Measurements from ENCODE around the gene MEIOSIN. TPM values are rescaled to one million over a fixed set of nuclear protein-coding genes. Genes with fewer than 3 reads are reported as not detected.

MEIOSIN gene
- total and polyA plus RNA-seq, 9 of the 15 experiments (the other 6 are each of a cell fraction or from before 2014, with no cell fraction given): 0.06 to 2.0 (median 0.76) TPM

DNA sequence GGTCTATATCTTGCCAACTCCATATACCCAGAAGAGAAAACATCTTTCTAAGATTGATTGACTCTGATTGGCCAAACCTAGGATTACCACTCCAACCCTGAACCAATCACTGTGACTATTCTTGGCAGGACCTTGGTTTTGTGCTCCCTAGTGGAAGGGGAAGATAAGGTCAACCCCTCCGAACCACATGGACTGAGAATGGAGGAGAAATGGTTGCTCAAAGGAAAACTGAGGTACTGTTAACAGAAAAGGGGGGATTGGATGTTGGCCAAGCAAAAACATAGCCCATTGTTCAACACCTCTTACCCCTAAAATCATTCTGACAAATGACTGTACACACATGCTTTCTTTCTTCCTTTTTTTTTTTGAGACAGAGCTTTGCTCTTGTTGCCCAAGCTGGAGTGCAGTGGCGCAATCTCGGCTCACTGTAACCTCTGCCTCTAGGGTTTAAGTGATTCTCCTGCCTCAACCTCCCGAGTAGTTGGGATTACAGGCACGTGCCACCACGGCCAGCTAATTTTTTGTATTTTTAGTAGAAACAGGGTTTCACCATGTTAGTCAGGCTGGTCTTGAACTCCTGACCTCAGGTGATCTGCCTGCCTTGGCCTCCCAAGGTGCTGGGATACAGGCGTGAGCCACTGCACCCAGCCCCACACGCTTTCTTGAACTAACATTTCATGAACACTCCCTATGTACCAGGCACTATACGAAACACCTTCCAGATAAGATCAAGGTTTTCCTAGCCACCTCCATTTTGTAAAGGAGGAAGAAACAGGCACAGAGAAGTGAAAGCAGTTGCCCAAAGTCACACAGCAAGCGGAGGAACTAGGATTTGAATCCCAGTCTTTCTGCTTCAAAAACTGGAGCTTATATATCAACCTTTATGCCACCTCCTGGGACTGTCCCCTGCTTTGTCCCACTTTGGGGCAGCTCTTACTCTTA, 6.5 kb downstream of the MEIOSIN start (continued):
- TF ChIP-seq PTBP1 (IDR thresholded peaks at IDR 0.05; ENCODE audit: low read depth, low read length): peak; percentile 56; the same call in 1 of the 2 replicates
- TF ChIP-seq SMAD4 (CRISPR knock-in tag; conservative IDR thresholded peaks at IDR 0.05): 0 out of 2 replicates have a peak, but pooled peaks have one; percentile 48
- TF ChIP-seq NELFE (IDR thresholded peaks at IDR 0.05; ENCODE audit: insufficient read depth, insufficient read length): no peak
- TF ChIP-seq, protein P1, sequence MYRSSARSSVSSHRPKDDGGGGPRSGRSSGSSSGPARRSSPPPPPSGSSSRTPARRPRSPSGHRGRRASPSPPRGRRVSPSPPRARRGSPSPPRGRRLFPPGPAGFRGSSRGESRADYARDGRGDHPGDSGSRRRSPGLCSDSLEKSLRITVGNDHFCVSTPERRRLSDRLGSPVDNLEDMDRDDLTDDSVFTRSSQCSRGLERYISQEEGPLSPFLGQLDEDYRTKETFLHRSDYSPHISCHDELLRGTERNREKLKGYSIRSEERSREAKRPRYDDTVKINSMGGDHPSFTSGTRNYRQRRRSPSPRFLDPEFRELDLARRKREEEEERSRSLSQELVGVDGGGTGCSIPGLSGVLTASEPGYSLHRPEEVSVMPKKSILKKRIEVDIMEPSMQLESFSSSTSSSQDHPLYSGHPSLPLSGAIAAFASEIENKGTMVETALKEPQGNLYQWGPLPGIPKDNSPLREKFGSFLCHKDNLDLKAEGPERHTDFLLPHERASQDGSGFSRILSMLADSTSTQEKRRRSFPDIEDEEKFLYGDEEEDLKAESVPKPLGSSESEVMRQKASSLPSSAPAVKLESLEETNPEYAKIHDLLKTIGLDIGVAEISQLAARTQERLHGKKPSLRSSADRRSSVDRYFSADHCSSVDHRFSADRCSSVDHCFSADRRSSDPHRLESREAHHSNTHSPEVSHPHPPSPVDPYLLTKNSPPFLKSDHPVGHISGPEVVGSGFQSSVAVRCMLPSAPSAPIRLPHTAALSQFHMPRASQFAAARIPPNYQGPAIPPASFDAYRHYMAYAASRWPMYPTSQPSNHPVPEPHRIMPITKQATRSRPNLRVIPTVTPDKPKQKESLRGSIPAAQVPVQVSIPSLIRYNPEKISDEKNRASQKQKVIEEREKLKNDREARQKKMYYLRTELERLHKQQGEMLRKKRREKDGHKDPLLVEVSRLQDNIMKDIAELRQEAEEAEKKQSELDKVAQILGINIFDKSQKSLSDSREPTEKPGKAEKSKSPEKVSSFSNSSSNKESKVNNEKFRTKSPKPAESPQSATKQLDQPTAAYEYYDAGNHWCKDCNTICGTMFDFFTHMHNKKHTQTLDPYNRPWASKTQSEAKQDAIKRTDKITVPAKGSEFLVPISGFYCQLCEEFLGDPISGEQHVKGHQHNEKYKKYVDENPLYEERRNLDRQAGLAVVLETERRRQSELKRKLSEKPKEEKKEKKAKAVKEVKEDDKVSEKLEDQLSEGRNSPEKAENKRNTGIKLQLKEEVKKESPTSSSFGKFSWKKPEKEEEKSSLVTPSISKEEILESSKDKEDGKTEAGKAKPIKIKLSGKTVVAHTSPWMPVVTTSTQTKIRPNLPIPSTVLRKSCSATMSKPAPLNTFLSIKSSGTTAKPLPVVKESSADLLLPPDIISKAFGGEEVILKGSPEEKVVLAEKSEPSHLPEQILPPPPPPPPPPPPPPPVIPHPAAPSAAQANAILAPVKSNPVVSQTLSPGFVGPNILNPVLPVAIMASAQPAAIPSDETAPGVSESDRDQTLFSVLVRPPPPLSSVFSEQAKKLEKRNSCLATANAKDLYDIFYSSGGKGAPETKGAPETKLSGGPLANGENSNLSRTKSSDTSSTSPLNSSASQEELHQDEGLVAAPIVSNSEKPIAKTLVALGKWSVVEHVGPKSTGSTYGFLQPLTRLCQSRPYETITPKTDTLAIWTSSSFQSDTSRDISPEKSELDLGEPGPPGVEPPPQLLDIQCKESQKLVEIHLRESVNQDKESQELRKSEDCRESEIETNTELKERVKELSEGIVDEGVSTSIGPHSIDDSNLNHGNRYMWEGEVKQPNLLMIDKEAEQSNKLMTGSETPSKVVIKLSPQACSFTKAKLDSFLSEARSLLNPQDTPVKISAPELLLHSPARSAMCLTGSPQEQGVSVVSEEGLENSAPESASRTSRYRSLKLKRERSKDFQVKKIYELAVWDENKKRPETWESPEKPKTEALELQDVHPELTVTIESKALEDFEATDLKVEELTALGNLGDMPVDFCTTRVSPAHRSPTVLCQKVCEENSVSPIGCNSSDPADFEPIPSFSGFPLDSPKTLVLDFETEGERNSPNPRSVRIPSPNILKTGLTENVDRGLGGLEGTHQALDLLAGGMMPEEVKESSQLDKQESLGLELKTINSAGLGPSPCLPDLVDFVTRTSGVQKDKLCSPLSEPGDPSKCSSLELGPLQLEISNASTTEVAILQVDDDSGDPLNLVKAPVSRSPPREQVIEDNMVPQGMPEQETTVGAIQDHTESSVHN (IDR thresholded peaks at IDR 0.05; ENCODE audit: borderline replicate concordance in 1 of 2, low read depth in 1 of 2): no peak
- peak; percentile 99 for TF ChIP-seq NFRKB (IDR thresholded peaks at IDR 0.05; ENCODE audit: low read depth)
- no peak for TF ChIP-seq STAT5B (CRISPR knock-in tag; IDR thresholded peaks at IDR 0.05)
- TF ChIP-seq ZNF695 (CRISPR knock-in tag; IDR thresholded peaks at IDR 0.05): no peak
- TF ChIP-seq NFIC (IDR thresholded peaks at IDR 0.05): peak; percentile 30; the same call in 1 of the 2 replicates
- TF ChIP-seq BCOR (IDR thresholded peaks at IDR 0.05): peak; percentile 96
- peak; percentile 79 for TF ChIP-seq EHMT2 (IDR thresholded peaks at IDR 0.05)
- peak; percentile 66 to 83 for TF ChIP-seq KDM1A (IDR thresholded peaks at IDR 0.05)
- TF ChIP-seq CBX3 (IDR thresholded peaks at IDR 0.05; ENCODE audit: borderline replicate concordance in 1 of 2, low read length in 2 of 2): peak in 1 of 2 experiments; percentile 71; a peak in 1 of 3 replicates
- TF ChIP-seq, protein P2, sequence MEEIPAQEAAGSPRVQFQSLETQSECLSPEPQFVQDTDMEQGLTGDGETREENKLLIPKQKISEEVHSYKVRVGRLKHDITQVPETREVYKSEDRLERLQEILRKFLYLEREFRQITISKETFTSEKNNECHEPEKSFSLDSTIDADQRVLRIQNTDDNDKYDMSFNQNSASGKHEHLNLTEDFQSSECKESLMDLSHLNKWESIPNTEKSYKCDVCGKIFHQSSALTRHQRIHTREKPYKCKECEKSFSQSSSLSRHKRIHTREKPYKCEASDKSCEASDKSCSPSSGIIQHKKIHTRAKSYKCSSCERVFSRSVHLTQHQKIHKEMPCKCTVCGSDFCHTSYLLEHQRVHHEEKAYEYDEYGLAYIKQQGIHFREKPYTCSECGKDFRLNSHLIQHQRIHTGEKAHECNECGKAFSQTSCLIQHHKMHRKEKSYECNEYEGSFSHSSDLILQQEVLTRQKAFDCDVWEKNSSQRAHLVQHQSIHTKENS (CRISPR knock-in tag; IDR thresholded peaks at IDR 0.05): no peak
- TF ChIP-seq, protein P3, sequence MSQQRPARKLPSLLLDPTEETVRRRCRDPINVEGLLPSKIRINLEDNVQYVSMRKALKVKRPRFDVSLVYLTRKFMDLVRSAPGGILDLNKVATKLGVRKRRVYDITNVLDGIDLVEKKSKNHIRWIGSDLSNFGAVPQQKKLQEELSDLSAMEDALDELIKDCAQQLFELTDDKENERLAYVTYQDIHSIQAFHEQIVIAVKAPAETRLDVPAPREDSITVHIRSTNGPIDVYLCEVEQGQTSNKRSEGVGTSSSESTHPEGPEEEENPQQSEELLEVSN (IDR thresholded peaks at IDR 0.05; ENCODE audit: borderline replicate concordance in 1 of 2, extremely low read depth in 1 of 2, insufficient read depth in 1 of 2, insufficient read length in 1 of 2, low read depth in 1 of 2, low read length in 1 of 2, poor library complexity in 1 of 2, severe bottlenecking in 1 of 2): peak in 1 of 2 experiments; percentile 56
- TF ChIP-seq JUND (IDR thresholded peaks at IDR 0.05; ENCODE audit: borderline replicate concordance, low read depth, low read length): peak; percentile 29; the same call in 1 of the 2 replicates
- TF ChIP-seq JUND (tag; IDR thresholded peaks at IDR 0.05; ENCODE audit: borderline replicate concordance, low read depth, low read length): no peak; the same call in 1 of the 3 replicates
